Fibroblast of lung (primary cell): ENCODE results near the gene RALGAPB. TPM values are rescaled to one million over a fixed set of nuclear protein-coding genes. Genes with fewer than 3 reads are reported as not detected.

Source experiments
- DNase-seq, 2 donors: peaks; one replicate each; pipeline versions ENCODE4 v3.0.0 to v3.0.0-alpha.2; 2010; ENCODE audit warnings: low read depth in 2 of 2
- H2AFZ ChIP-seq: 2 replicates; pipeline ENCODE4 v1.5.1; 2012; ENCODE audit warnings: low read length, control low read depth, inconsistent platforms
- H3K27ac ChIP-seq: 2 replicates; pipeline ENCODE4 v1.5.1; 2011; ENCODE audit warnings: low read length, control low read depth; ENCODE audit not compliant: insufficient read depth
- H3K27me3 ChIP-seq: 2 replicates; pipeline ENCODE4 v1.5.1; 2011; ENCODE audit warnings: mild to moderate bottlenecking, low read length; ENCODE audit not compliant: control insufficient read depth, insufficient read depth
- H3K36me3 ChIP-seq: 2 replicates; pipeline ENCODE4 v1.5.1; 2011; ENCODE audit warnings: low read length; ENCODE audit not compliant: control insufficient read depth, insufficient read depth
- H3K4me1 ChIP-seq: 2 replicates; pipeline ENCODE4 v1.5.1; 2011; ENCODE audit warnings: low read length; ENCODE audit not compliant: control insufficient read depth, insufficient read depth; ENCODE audit errors: extremely low read depth
- H3K4me2 ChIP-seq: 2 replicates; pipeline ENCODE4 v1.5.1; 2011; ENCODE audit warnings: low read length, control low read depth; ENCODE audit not compliant: insufficient read depth; ENCODE audit errors: extremely low read depth
- H3K4me3 ChIP-seq, 4 experiments: fragments of 200-600 bp in 1 of 4; sonication (generic) in 1 of 4; replicated peaks in 1 of 4; 2 replicates each; pipeline ENCODE4 v1.5.1; 2011 to 2016; ENCODE audit warnings: low read length in 4 of 4, low read depth in 3 of 4, mild to moderate bottlenecking in 3 of 4, control low read depth in 2 of 4, inconsistent platforms in 1 of 4, mixed read lengths in 1 of 4; ENCODE audit not compliant: insufficient read depth in 1 of 4; ENCODE audit errors: control extremely low read depth in 1 of 4
- H3K79me2 ChIP-seq: 2 replicates; pipeline ENCODE4 v1.5.1; 2012; ENCODE audit warnings: mild to moderate bottlenecking, low read length, inconsistent platforms; ENCODE audit not compliant: control insufficient read depth, insufficient read depth
- H3K9ac ChIP-seq: 2 replicates; pipeline ENCODE4 v1.5.1; 2011; ENCODE audit warnings: mild to moderate bottlenecking, low read length, control low read depth; ENCODE audit not compliant: insufficient read depth
- H3K9me3 ChIP-seq: 2 replicates; pipeline ENCODE4 v1.5.1; 2012; ENCODE audit warnings: low read depth, low read length; ENCODE audit not compliant: control insufficient read depth, insufficient read depth
- H4K20me1 ChIP-seq: 2 replicates; pipeline ENCODE4 v1.5.1; 2011; ENCODE audit warnings: low read length; ENCODE audit not compliant: control insufficient read depth, insufficient read depth; ENCODE audit errors: extremely low read depth
- EZH2 ChIP-seq: IDR thresholded peaks from 2 replicates; pipeline ENCODE4 v1.5.1; 2012; ENCODE audit warnings: low read length, control low read depth, mild to moderate bottlenecking; ENCODE audit errors: missing control alignments
- polyA plus RNA-seq, 2 donors: library from polyadenylated mRNA; depleted of rRNA in 1 of 2; stranded (reverse) in 1 of 2; unstranded in 1 of 2; fragments of >200 nt; gene quantifications; 2 replicates each; pipeline ENCODE4 v1.2.1, GENCODE V29; 2011 to 2012; ENCODE audit warnings: missing spikeins in 1 of 2
- total RNA-seq: library from RNA; depleted of rRNA; stranded (reverse); fragments of >200 nt; gene quantifications from 2 replicates; pipeline ENCODE4 v1.2.1, GENCODE V29; 2014
- TF ChIP-seq, protein P1 (sequence below), 2 donors: IDR thresholded peaks in 1 of 2; conservative IDR thresholded peaks in 1 of 2; 1 replicate in 1 of 2; 2 replicates in 1 of 2; pipeline ENCODE4 v1.5.1; 2011 to 2012; ENCODE audit warnings: low read length in 2 of 2, control low read depth in 1 of 2, inconsistent platforms in 1 of 2, low read depth in 1 of 2, mild to moderate bottlenecking in 1 of 2

RALGAPB gene
- total and polyA plus RNA-seq, 2 donors (not counting 1 experiment from before 2014, with no cell fraction given): 19.5 to 31.4 TPM

DNA sequence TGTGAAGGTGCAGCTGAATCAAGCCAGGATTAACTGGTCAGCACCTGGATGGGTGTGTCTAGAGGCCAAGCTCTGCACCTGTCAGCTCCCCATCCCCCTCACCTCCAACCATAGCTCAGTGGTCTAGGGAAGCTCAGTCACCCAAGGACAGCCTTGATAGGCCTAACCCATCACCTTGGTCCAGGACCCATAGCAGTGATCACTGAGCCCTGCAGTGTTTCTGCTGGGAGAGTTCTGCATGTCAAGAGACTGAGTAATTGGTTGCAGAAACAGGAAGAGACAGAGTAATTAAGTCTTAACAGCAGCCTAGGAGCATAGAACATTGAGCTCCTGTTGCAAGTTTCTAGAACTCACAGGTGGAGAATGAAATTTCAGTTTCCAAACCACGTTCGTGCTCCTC is 18.7 kb upstream of the RALGAPB start:
- no peaks in the 10 kb centered on the region for H3K27me3 ChIP-seq
- H3K79me2 ChIP-seq: no peaks in the 10 kb centered on the region
- H3K4me3 ChIP-seq: no peak overlapping the region
- H3K9me3 ChIP-seq: no peaks in the 10 kb centered on the region
- H2AFZ ChIP-seq: no peak overlapping the region
- H3K36me3 ChIP-seq: peaks cover 4% of the 10 kb centered on the region
- H3K4me2 ChIP-seq: no peak overlapping the region
- DNase-seq: no peak
- no peak overlapping the region for H3K9ac ChIP-seq
- H3K4me1 ChIP-seq: no peaks in the 10 kb centered on the region
- no peak overlapping the region for H3K27ac ChIP-seq
- no peaks in the 10 kb centered on the region for H4K20me1 ChIP-seq
- TF ChIP-seq, protein P1, sequence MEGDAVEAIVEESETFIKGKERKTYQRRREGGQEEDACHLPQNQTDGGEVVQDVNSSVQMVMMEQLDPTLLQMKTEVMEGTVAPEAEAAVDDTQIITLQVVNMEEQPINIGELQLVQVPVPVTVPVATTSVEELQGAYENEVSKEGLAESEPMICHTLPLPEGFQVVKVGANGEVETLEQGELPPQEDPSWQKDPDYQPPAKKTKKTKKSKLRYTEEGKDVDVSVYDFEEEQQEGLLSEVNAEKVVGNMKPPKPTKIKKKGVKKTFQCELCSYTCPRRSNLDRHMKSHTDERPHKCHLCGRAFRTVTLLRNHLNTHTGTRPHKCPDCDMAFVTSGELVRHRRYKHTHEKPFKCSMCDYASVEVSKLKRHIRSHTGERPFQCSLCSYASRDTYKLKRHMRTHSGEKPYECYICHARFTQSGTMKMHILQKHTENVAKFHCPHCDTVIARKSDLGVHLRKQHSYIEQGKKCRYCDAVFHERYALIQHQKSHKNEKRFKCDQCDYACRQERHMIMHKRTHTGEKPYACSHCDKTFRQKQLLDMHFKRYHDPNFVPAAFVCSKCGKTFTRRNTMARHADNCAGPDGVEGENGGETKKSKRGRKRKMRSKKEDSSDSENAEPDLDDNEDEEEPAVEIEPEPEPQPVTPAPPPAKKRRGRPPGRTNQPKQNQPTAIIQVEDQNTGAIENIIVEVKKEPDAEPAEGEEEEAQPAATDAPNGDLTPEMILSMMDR (conservative IDR thresholded peaks at IDR 0.05 in 1 of 2, IDR thresholded peaks at IDR 0.05 in 1 of 2; ENCODE audit: low read depth in 1 of 2, low read length in 2 of 2): no peak
- no peak for TF ChIP-seq EZH2

- H3K36me3 ChIP-seq: peaks cover 3% of the 10 kb centered on the region
- no peak overlapping the region for H3K4me3 ChIP-seq
- H3K27ac ChIP-seq: no peak overlapping the region
- no peak overlapping the region for H3K9ac ChIP-seq
- no peaks in the 10 kb centered on the region for H3K4me1 ChIP-seq
- no peak overlapping the region for H2AFZ ChIP-seq
- H4K20me1 ChIP-seq: no peaks in the 10 kb centered on the region
- DNase-seq: no peak
- H3K9me3 ChIP-seq: no peaks in the 10 kb centered on the region
- H3K79me2 ChIP-seq: no peaks in the 10 kb centered on the region
- H3K27me3 ChIP-seq: no peaks in the 10 kb centered on the region
- TF ChIP-seq, protein P1 (conservative IDR thresholded peaks at IDR 0.05 in 1 of 2, IDR thresholded peaks at IDR 0.05 in 1 of 2; ENCODE audit: low read depth in 1 of 2, low read length in 2 of 2): no peak
- no peak for TF ChIP-seq EZH2
- no peak overlapping the region for H3K4me2 ChIP-seq
Measured at GRCh38 chr20:38454556-38455473, 17.8 kb upstream of the RALGAPB start.

- Histone ChIP-seq H3K36me3 (no peaks in the 10 kb centered on the region), H3K9me3 (no peaks in the 10 kb centered on the region), H2AFZ (no peak overlapping the region), H3K9ac (no peak overlapping the region), H3K4me3 (no peak overlapping the region), H4K20me1 (no peaks in the 10 kb centered on the region), H3K27me3 (no peaks in the 10 kb centered on the region), H3K27ac (no peak overlapping the region), H3K4me1 (no peaks in the 10 kb centered on the region), H3K79me2 (no peaks in the 10 kb centered on the region), H3K4me2 (no peak overlapping the region)
- no peak for DNase-seq
- TF ChIP-seq, protein P1 (conservative IDR thresholded peaks at IDR 0.05 in 1 of 2, IDR thresholded peaks at IDR 0.05 in 1 of 2; ENCODE audit: low read depth in 1 of 2, low read length in 2 of 2): no peak
- TF ChIP-seq EZH2: no peak
Measured at GRCh38 chr20:38458314-38458713, 14.3 kb upstream of the RALGAPB start.
